Sigmoid colon (tissue), 4 donors: ENCODE data around the gene BOLA1.

Source experiments
- CTCF ChIP-seq, 4 experiments: fragments of 450-650 bp in 3 of 4; fragments of 200-600 bp in 1 of 4; IDR thresholded peaks; one replicate each; pipeline ENCODE4 v1.5.1; 2016 to 2019; ENCODE audit warnings: antibody characterized with exemption in 4 of 4, mild to moderate bottlenecking in 3 of 4, moderate library complexity in 2 of 4
- POLR2A ChIP-seq, 2 donors: fragments of 450-650 bp; IDR thresholded peaks; one replicate each; pipeline ENCODE4 v1.6.1; 2016; ENCODE audit warnings: antibody characterized with exemption in 2 of 2, mild to moderate bottlenecking in 2 of 2, moderate library complexity in 2 of 2
- POLR2AphosphoS5 ChIP-seq, 4 donors: sonication (generic); formaldehyde crosslinking; IDR thresholded peaks; one replicate each; pipeline ENCODE4 v1.6.1; 2017; ENCODE audit warnings: antibody characterized with exemption in 4 of 4

- no peak for TF ChIP-seq CTCF (IDR thresholded peaks at IDR 0.05)
- TF ChIP-seq POLR2AphosphoS5 (IDR thresholded peaks at IDR 0.05), result no peak
- TF ChIP-seq POLR2A (IDR thresholded peaks at IDR 0.05), result no peak
Measured at GRCh38 chr1:149945206-149945605, 45.8 kb downstream of the BOLA1 start.
